ENCODE results near the gene TRIM26.
"Not testable (repeated sequence)": the region's sequence is repeated elsewhere in the genome, so short reads cannot be mapped to it uniquely, and the experiment has no call there.

TRIM26 gene

GRCh38 chr6:30152910-30153610, 60.1 kb downstream of the TRIM26 start:
- no peak for DNase-seq

GRCh38 chr6:30152016-30152673, 61.1 kb downstream of the TRIM26 start:
- no peak for DNase-seq

- no peak for DNase-seq
Measured at GRCh38 chr6:30151580-30151979, 61.6 kb downstream of the TRIM26 start.

- no peak for DNase-seq
Measured at GRCh38 chr6:30150671-30151395, 62.4 kb downstream of the TRIM26 start.

GRCh38 chr6:30149858-30150550, 63.2 kb downstream of the TRIM26 start:
- no peak for DNase-seq

- no peak for DNase-seq
Measured at GRCh38 chr6:30149234-30149633, 64.0 kb downstream of the TRIM26 start.

- no peak for DNase-seq
Measured at GRCh38 chr6:30147096-30147495, 66.1 kb downstream of the TRIM26 start.

GRCh38 chr6:30145818-30146217, 67.4 kb downstream of the TRIM26 start:
- no peak for DNase-seq

- no peak for DNase-seq
Measured at GRCh38 chr6:30144811-30145210, 68.4 kb downstream of the TRIM26 start.

GRCh38 chr6:30143780-30144179, 69.4 kb downstream of the TRIM26 start:
- DNase-seq, result no peak

GRCh38 chr6:30142665-30143064, 70.5 kb downstream of the TRIM26 start:
- DNase-seq, result no peak

- DNase-seq, result not testable (repeated sequence)
Measured at GRCh38 chr6:30140240-30140639, 73.0 kb downstream of the TRIM26 start.

GRCh38 chr6:30136570-30137286, 76.5 kb downstream of the TRIM26 start:
- no peak for DNase-seq

GRCh38 chr6:30135757-30136156, 77.4 kb downstream of the TRIM26 start, which contains the start of gene TRIM40:
TRIM40 (plus strand) TSS chr6:30136140; CDS start chr6:30137037, 897 bp downstream.
- DNase-seq, result no peak

GRCh38 chr6:30135147-30135546, 78.1 kb downstream of the TRIM26 start:
- DNase-seq, result no peak

Data from NCI-H526 (cell line).